BE2C (cell line): ENCODE measurements around the gene VTI1A.

Experiments used
- DNase-seq: peaks from one replicate; pipeline ENCODE4 v3.0.0-alpha.2; 2020
- H3K27me3 ChIP-seq: fragments of 250-450 bp; sonication (Bioruptor Pico); 2 replicates; pipeline ENCODE4 v1.5.1; 2020; ENCODE audit warnings: mild to moderate bottlenecking
- H3K36me3 ChIP-seq: fragments of 250-450 bp; sonication (Bioruptor Pico); 2 replicates; pipeline ENCODE4 v1.5.1; 2020; ENCODE audit warnings: mild to moderate bottlenecking
- H3K4me1 ChIP-seq: fragments of 250-450 bp; sonication (Bioruptor Pico); 2 replicates; pipeline ENCODE4 v1.5.1; 2020
- H3K4me3 ChIP-seq: 2 replicates; pipeline ENCODE4 v1.5.1; 2011; ENCODE audit warnings: low read depth, low read length
- H3K9me3 ChIP-seq: fragments of 250-450 bp; sonication (Bioruptor Pico); 2 replicates; pipeline ENCODE4 v1.5.1; 2020
- TF ChIP-seq, protein P1 (sequence below): IDR thresholded peaks from 2 replicates; pipeline ENCODE4 v1.5.1; 2012; ENCODE audit warnings: mild to moderate bottlenecking, low read depth, low read length

Gene VTI1A

GRCh38 chr10:112614586-112614985 lies 167.6 kb downstream of the VTI1A start:
- Histone ChIP-seq H3K27me3 (no peaks in the 10 kb centered on the region), H3K4me3 (no peak overlapping the region), H3K9me3 (no peaks in the 10 kb centered on the region), H3K4me1 (peaks cover 6% of the 10 kb centered on the region), H3K36me3 (no peaks in the 10 kb centered on the region)
- DNase-seq, result no peak
- TF ChIP-seq, protein P1, sequence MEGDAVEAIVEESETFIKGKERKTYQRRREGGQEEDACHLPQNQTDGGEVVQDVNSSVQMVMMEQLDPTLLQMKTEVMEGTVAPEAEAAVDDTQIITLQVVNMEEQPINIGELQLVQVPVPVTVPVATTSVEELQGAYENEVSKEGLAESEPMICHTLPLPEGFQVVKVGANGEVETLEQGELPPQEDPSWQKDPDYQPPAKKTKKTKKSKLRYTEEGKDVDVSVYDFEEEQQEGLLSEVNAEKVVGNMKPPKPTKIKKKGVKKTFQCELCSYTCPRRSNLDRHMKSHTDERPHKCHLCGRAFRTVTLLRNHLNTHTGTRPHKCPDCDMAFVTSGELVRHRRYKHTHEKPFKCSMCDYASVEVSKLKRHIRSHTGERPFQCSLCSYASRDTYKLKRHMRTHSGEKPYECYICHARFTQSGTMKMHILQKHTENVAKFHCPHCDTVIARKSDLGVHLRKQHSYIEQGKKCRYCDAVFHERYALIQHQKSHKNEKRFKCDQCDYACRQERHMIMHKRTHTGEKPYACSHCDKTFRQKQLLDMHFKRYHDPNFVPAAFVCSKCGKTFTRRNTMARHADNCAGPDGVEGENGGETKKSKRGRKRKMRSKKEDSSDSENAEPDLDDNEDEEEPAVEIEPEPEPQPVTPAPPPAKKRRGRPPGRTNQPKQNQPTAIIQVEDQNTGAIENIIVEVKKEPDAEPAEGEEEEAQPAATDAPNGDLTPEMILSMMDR, result no peak

DNA sequence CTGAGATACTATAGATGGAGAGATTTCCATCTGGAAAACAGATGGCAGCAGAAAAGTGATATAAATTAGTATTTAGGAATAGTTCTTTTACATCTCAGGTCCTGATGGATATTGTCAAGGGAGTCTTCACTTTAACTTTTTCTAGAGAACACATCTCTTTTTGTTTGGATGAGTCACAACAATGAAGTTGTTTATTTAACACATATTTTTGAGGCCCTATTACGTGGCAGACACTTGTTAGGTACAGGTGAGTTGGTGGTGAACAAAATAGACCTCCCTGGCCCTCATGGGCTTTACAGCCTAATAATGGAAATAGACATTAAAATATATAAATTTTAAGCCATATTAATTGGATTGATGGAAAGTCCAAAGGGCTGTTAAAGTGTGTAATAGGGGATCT lies 168.3 kb downstream of the VTI1A start:
- Histone ChIP-seq H3K27me3 (no peaks in the 10 kb centered on the region), H3K4me1 (peaks cover 6% of the 10 kb centered on the region), H3K9me3 (no peaks in the 10 kb centered on the region), H3K36me3 (no peaks in the 10 kb centered on the region), H3K4me3 (no peak overlapping the region)
- DNase-seq, result no peak
- TF ChIP-seq, protein P1, result no peak

GRCh38 chr10:112616647-112617046 lies 169.6 kb downstream of the VTI1A start:
- Histone ChIP-seq H3K4me1 (peaks cover 6% of the 10 kb centered on the region), H3K36me3 (no peaks in the 10 kb centered on the region), H3K27me3 (no peaks in the 10 kb centered on the region), H3K4me3 (no peak overlapping the region), H3K9me3 (no peaks in the 10 kb centered on the region)
- DNase-seq, result no peak
- TF ChIP-seq, protein P1, result no peak

- Histone ChIP-seq H3K9me3 (no peaks in the 10 kb centered on the region), H3K27me3 (no peaks in the 10 kb centered on the region), H3K4me3 (no peak overlapping the region), H3K4me1 (no peaks in the 10 kb centered on the region; the same call in 1 of the 2 replicates), H3K36me3 (no peaks in the 10 kb centered on the region)
- DNase-seq, result no peak
- TF ChIP-seq, protein P1, result no peak
Observed at GRCh38 chr10:112618814-112619213, 171.8 kb downstream of the VTI1A start.

- DNase-seq, result no peak
- Histone ChIP-seq H3K27me3 (no peaks in the 10 kb centered on the region), H3K4me3 (no peak overlapping the region), H3K36me3 (no peaks in the 10 kb centered on the region), H3K4me1 (no peaks in the 10 kb centered on the region; the same call in 1 of the 2 replicates), H3K9me3 (no peaks in the 10 kb centered on the region)
- TF ChIP-seq, protein P1, result no peak
Observed at GRCh38 chr10:112619556-112619955, 172.5 kb downstream of the VTI1A start.

- Histone ChIP-seq H3K4me1 (no peaks in the 10 kb centered on the region; the same call in 1 of the 2 replicates), H3K27me3 (no peaks in the 10 kb centered on the region), H3K4me3 (no peak overlapping the region), H3K9me3 (no peaks in the 10 kb centered on the region), H3K36me3 (no peaks in the 10 kb centered on the region)
- TF ChIP-seq, protein P1, result no peak
- DNase-seq, result no peak
Observed at GRCh38 chr10:112622786-112623185, 175.8 kb downstream of the VTI1A start.
